Neural cell (in vitro differentiated cells): ENCODE results near the gene SPRR1A. TPM values are rescaled to one million over a fixed set of nuclear protein-coding genes. Genes with fewer than 3 reads are reported as not detected.

Experiments used
- H2AFZ ChIP-seq: fragments of 200-600, 300-800 bp; sonication (generic), shearing (Covaris generic); 2 replicates; pipeline ENCODE4 v1.6.0; 2014; ENCODE audit warnings: low read depth, mild to moderate bottlenecking, antibody characterized with exemption, low read length, moderate library complexity
- H3F3A ChIP-seq: fragments of 200-600 bp; shearing (Covaris generic); 2 replicates; pipeline ENCODE4 v1.6.1; 2016; ENCODE audit warnings: mild to moderate bottlenecking, moderate library complexity, mixed read lengths, antibody characterized with exemption, low read length; ENCODE audit not compliant: insufficient read depth, poor library complexity, severe bottlenecking
- H3K27ac ChIP-seq: fragments of 200-600, 300-800 bp; sonication (generic), shearing (Covaris generic); 2 replicates; pipeline ENCODE4 v1.5.1; 2014; ENCODE audit warnings: mild to moderate bottlenecking, low read length, moderate library complexity
- H3K27me3 ChIP-seq: fragments of 300-800, 200-600 bp; sonication (generic), shearing (Covaris generic); 2 replicates; pipeline ENCODE4 v1.6.0; 2014; ENCODE audit warnings: mild to moderate bottlenecking, low read depth, low read length, moderate library complexity; ENCODE audit not compliant: insufficient read depth
- H3K36me3 ChIP-seq: fragments of 300-800, 200-600 bp; sonication (generic), shearing (Covaris generic); 2 replicates; pipeline ENCODE4 v1.5.1; 2014; ENCODE audit warnings: mild to moderate bottlenecking, antibody characterized with exemption, low read length, moderate library complexity; ENCODE audit not compliant: insufficient read depth
- H3K4me2 ChIP-seq: fragments of 300-800, 200-600 bp; sonication (generic), shearing (Covaris generic); 2 replicates; pipeline ENCODE4 v1.6.0; 2014; ENCODE audit warnings: mild to moderate bottlenecking, low read length
- H3K4me3 ChIP-seq: fragments of 300-800, 200-600 bp; sonication (generic), shearing (Covaris generic); 2 replicates; pipeline ENCODE4 v1.5.1; 2014; ENCODE audit warnings: mild to moderate bottlenecking, low read length, moderate library complexity
- H3K79me2 ChIP-seq: fragments of 200-600 bp; shearing (Covaris generic); replicated peaks from 2 replicates; pipeline ENCODE4 v1.6.0; 2014; ENCODE audit warnings: mild to moderate bottlenecking, low read length, moderate library complexity; ENCODE audit not compliant: insufficient read depth
- H3K9ac ChIP-seq: fragments of 300-800, 200-600 bp; sonication (generic), shearing (Covaris generic); 2 replicates; pipeline ENCODE4 v1.6.1; 2016; ENCODE audit warnings: mild to moderate bottlenecking, low read length, mixed read lengths
- H3K9me2 ChIP-seq: fragments of 200-600 bp; shearing (Covaris generic); 2 replicates; pipeline ENCODE4 v1.6.1; 2016; ENCODE audit warnings: mild to moderate bottlenecking, low read length, mixed read lengths; ENCODE audit not compliant: insufficient read depth
- H3K9me3 ChIP-seq: fragments of 200-600, 300-800 bp; sonication (generic), shearing (Covaris generic); 2 replicates; pipeline ENCODE4 v1.6.1; 2016; ENCODE audit warnings: mild to moderate bottlenecking, mixed run types, low read length, moderate library complexity, mixed read lengths
- H4K20me1 ChIP-seq: fragments of 200-600 bp; shearing (Covaris generic); 2 replicates; pipeline ENCODE4 v1.6.1; 2016; ENCODE audit warnings: mild to moderate bottlenecking, mixed run types; ENCODE audit not compliant: insufficient read depth
- CTCF ChIP-seq: fragments of 450-650 bp; IDR thresholded peaks from 2 replicates; pipeline ENCODE4 v1.5.1; 2014; ENCODE audit warnings: antibody characterized with exemption, mild to moderate bottlenecking, moderate library complexity; ENCODE audit not compliant: poor library complexity, severe bottlenecking
- EP300 ChIP-seq: fragments of 450-650 bp; conservative IDR thresholded peaks from 2 replicates; pipeline ENCODE4 v1.6.1; 2014; ENCODE audit warnings: antibody characterized with exemption, mild to moderate bottlenecking, moderate library complexity; ENCODE audit not compliant: poor library complexity, severe bottlenecking
- EZH2 ChIP-seq: fragments of 200-600, 300-800 bp; shearing (Covaris generic), sonication (generic); IDR thresholded peaks from 2 replicates; pipeline ENCODE4 v1.6.1; 2014; ENCODE audit warnings: antibody characterized with exemption, low read length, borderline replicate concordance, mild to moderate bottlenecking; ENCODE audit not compliant: insufficient read depth, poor library complexity, severe bottlenecking
- MXI1 ChIP-seq: fragments of 450-650 bp; conservative IDR thresholded peaks from 2 replicates; pipeline ENCODE4 v1.6.1; 2014; ENCODE audit warnings: antibody characterized with exemption, mild to moderate bottlenecking; ENCODE audit not compliant: poor library complexity, severe bottlenecking
- POLR2AphosphoS5 ChIP-seq: IDR thresholded peaks from 2 replicates; pipeline ENCODE4 v1.6.1; 2012
- RAD21 ChIP-seq: fragments of 450-650 bp; conservative IDR thresholded peaks from 2 replicates; pipeline ENCODE4 v1.6.1; 2014; ENCODE audit warnings: antibody characterized with exemption, mild to moderate bottlenecking, moderate library complexity
- REST ChIP-seq: IDR thresholded peaks from 2 replicates; pipeline ENCODE4 v1.6.1; 2012; ENCODE audit warnings: borderline replicate concordance
- SMC3 ChIP-seq: fragments of 450-650 bp; conservative IDR thresholded peaks from 2 replicates; pipeline ENCODE4 v1.6.1; 2014; ENCODE audit warnings: antibody characterized with exemption, mild to moderate bottlenecking, moderate library complexity; ENCODE audit not compliant: poor library complexity
- TAF1 ChIP-seq: IDR thresholded peaks from 2 replicates; pipeline ENCODE4 v1.6.1; 2012; ENCODE audit warnings: low read depth
- polyA plus RNA-seq: library from polyadenylated mRNA; depleted of rRNA; stranded (reverse); fragments of >200 nt; gene quantifications from 2 replicates; pipeline ENCODE4 v1.2.3, GENCODE V29; 2014

The SPRR1A gene
- polyA plus RNA-seq, 1 donor from 2014 or later, result not detected

GRCh38 chr1:152959801-152960451 is 24.0 kb upstream of the SPRR1A start:
- H3K27me3 ChIP-seq, result no peaks in the 10 kb centered on the region
- TF ChIP-seq CTCF, result no peak
- no peak for TF ChIP-seq EP300
- TF ChIP-seq REST, result no peak
- no peak for TF ChIP-seq TAF1
- TF ChIP-seq MXI1, result no peak
- no peak for TF ChIP-seq POLR2AphosphoS5
- TF ChIP-seq RAD21, result no peak
- no peak for TF ChIP-seq SMC3
- TF ChIP-seq EZH2, result no peak

GRCh38 chr1:152960452-152961044 is 23.3 kb upstream of the SPRR1A start:
- H3K9me3 ChIP-seq, result no peaks in the 10 kb centered on the region
- H3K9ac ChIP-seq, result no peak overlapping the region
- H3F3A ChIP-seq, result no peaks in the 10 kb centered on the region
- no peaks in the 10 kb centered on the region for H3K79me2 ChIP-seq
- no peak overlapping the region for H3K4me2 ChIP-seq
- no peaks in the 10 kb centered on the region for H3K27me3 ChIP-seq
- no peak overlapping the region for H3K4me3 ChIP-seq
- no peaks in the 10 kb centered on the region for H3K36me3 ChIP-seq
- no peaks in the 10 kb centered on the region for H3K9me2 ChIP-seq
- H2AFZ ChIP-seq, result no peak overlapping the region
- H3K27ac ChIP-seq, result no peak overlapping the region
- no peaks in the 10 kb centered on the region for H4K20me1 ChIP-seq
- no peak for TF ChIP-seq MXI1
- TF ChIP-seq EZH2, result no peak
- no peak for TF ChIP-seq SMC3
- no peak for TF ChIP-seq REST
- TF ChIP-seq EP300, result no peak
- TF ChIP-seq POLR2AphosphoS5, result no peak
- TF ChIP-seq CTCF, result no peak
- no peak for TF ChIP-seq RAD21
- no peak for TF ChIP-seq TAF1

More at GRCh38 chr1:152959801-152960451, 24.0 kb upstream of the SPRR1A start:
- Histone ChIP-seq H3K9me3 (no peaks in the 10 kb centered on the region), H3K9me2 (no peaks in the 10 kb centered on the region), H3F3A (no peaks in the 10 kb centered on the region), H3K4me2 (no peak overlapping the region), H4K20me1 (no peaks in the 10 kb centered on the region), H3K27ac (no peak overlapping the region), H3K36me3 (no peaks in the 10 kb centered on the region), H2AFZ (no peak overlapping the region), H3K79me2 (no peaks in the 10 kb centered on the region), H3K4me3 (no peak overlapping the region), H3K9ac (no peak overlapping the region)
